HepG2 (cell line): ENCODE measurements around the gene CXXC5. TPM values are rescaled to one million over a fixed set of nuclear protein-coding genes. Genes with fewer than 3 reads are reported as not detected.
A peak's percentile ranks its signal among the peaks of the same experiment; 100 is the strongest.

ENCODE experiments used
- ARID3A ChIP-seq: IDR thresholded peaks from 2 replicates; pipeline ENCODE4 v1.6.1; 2012; ENCODE audit warnings: low read depth, low read length, improper control_type of control experiment
- CEBPG ChIP-seq: IDR thresholded peaks from 2 replicates; pipeline ENCODE4 v1.6.1; 2016
- HNRNPH1 ChIP-seq: fragments of 200-400 bp; formaldehyde crosslinking; optimal IDR thresholded peaks from 2 replicates; pipeline ENCODE3; 2017; ENCODE audit warnings: mild to moderate bottlenecking, low read depth, low read length
- IKZF4 ChIP-seq: sonication (generic); formaldehyde crosslinking; IDR thresholded peaks from 2 replicates; pipeline ENCODE4 v1.5.1; 2020; ENCODE audit warnings: borderline replicate concordance, mild to moderate bottlenecking, low read depth, missing genetic modification reagents; ENCODE audit errors: not compliant biosample characterization
- TARDBP ChIP-seq: sonication (generic); formaldehyde crosslinking; IDR thresholded peaks from 2 replicates; pipeline ENCODE4 v1.8.0; 2022; ENCODE audit warnings: mild to moderate bottlenecking, missing genetic modification reagents
- ZBTB33 ChIP-seq: sonication (generic); formaldehyde crosslinking; IDR thresholded peaks from 2 replicates; pipeline ENCODE4 v1.4.0; 2020; ENCODE audit warnings: missing genetic modification reagents
- ZKSCAN8 ChIP-seq: IDR thresholded peaks from 2 replicates; pipeline ENCODE4 v1.6.1; 2016; ENCODE audit warnings: borderline replicate concordance, missing genetic modification reagents, missing compliant biosample characterization
- ZNF280D ChIP-seq: sonication (generic); formaldehyde crosslinking; IDR thresholded peaks from 2 replicates; pipeline ENCODE4 v1.5.1; 2020; ENCODE audit warnings: mild to moderate bottlenecking, missing genetic modification reagents
- polyA plus RNA-seq, 8 experiments: library from polyadenylated mRNA; depleted of rRNA in 3 of 8; stranded (reverse) in 7 of 8; unstranded in 1 of 8; fragments of >200 nt; fragmentation: Illumina TruSeq in 4 of 8; extraction: Trizol in 4 of 8; gene quantifications; 2 replicates each; pipeline versions ENCODE4 v1.2.1 to v1.2.3, GENCODE V29; 2011 to 2016; ENCODE audit warnings: low read depth in 4 of 8, missing spikeins in 1 of 8, mixed read lengths in 1 of 8; ENCODE audit not compliant: insufficient read depth in 1 of 8
- total RNA-seq, 5 experiments: library from RNA; depleted of rRNA; stranded (reverse); fragments of >200 nt; fragmentation: Illumina TruSeq; extraction: Trizol; gene quantifications; 2 replicates each; pipeline ENCODE4 v1.2.3, GENCODE V29; 2016; ENCODE audit warnings: low read depth in 1 of 5
- TF ChIP-seq, protein P1 (sequence below): IDR thresholded peaks from 2 replicates; pipeline ENCODE4 v1.6.1; 2016; ENCODE audit warnings: low read depth, missing genetic modification reagents, missing compliant biosample characterization
- TF ChIP-seq, protein P2 (sequence below): sonication (generic); formaldehyde crosslinking; IDR thresholded peaks from 2 replicates; pipeline ENCODE4 v1.5.0; 2020; ENCODE audit warnings: mild to moderate bottlenecking, missing genetic modification reagents
- TF ChIP-seq, protein P3 (sequence below): sonication (generic); formaldehyde crosslinking; IDR thresholded peaks from 2 replicates; pipeline ENCODE4 v1.8.1; 2023; ENCODE audit warnings: mild to moderate bottlenecking, missing genetic modification reagents, borderline replicate concordance
- TF ChIP-seq, protein P4 (sequence below): sonication (generic); formaldehyde crosslinking; IDR thresholded peaks from 2 replicates; pipeline ENCODE4 v1.5.0; 2020; ENCODE audit warnings: mild to moderate bottlenecking, low read depth, missing genetic modification reagents, borderline replicate concordance

The CXXC5 gene
- total and polyA plus RNA-seq, 2 of the 13 experiments (the other 11 are each of a cell fraction or from before 2014, with no cell fraction given), result 32.3 to 33.0 TPM

DNA sequence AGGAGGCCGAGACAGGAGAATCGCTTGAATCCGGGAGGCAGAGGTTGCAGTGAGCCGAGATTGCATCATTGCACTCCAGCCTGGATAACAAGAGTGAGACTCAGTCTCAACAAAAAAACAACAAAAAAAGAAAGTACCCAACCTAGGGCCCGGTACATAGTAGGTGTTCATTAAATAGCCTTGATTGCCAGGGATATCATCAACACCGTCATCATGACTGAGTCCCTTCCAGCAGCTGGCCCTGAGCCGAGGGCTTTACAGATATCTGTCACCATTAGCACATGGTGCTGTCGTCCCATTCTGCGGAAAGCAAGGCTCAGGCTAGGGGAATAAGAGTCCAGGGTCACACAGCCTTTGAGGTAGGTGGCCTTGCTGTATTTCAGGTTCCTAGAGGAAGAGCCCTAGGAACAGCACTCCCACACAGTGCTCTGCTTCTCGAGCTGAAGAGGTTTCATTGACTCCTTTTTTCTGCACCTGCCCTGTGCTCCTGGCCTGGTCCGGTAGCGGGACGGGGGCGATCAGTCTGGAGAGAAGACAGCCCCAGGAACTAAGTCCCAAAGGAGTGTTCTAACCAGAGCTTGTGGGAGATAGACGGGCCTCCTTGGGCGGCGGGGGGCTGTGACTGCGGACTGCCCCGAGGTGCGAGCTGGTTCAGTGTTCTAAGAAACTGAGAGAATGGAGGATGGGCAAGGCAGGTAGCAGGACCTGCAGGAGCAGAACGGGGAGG lies 48.2 kb downstream of the CXXC5 start (continued):
- TF ChIP-seq, protein P1, sequence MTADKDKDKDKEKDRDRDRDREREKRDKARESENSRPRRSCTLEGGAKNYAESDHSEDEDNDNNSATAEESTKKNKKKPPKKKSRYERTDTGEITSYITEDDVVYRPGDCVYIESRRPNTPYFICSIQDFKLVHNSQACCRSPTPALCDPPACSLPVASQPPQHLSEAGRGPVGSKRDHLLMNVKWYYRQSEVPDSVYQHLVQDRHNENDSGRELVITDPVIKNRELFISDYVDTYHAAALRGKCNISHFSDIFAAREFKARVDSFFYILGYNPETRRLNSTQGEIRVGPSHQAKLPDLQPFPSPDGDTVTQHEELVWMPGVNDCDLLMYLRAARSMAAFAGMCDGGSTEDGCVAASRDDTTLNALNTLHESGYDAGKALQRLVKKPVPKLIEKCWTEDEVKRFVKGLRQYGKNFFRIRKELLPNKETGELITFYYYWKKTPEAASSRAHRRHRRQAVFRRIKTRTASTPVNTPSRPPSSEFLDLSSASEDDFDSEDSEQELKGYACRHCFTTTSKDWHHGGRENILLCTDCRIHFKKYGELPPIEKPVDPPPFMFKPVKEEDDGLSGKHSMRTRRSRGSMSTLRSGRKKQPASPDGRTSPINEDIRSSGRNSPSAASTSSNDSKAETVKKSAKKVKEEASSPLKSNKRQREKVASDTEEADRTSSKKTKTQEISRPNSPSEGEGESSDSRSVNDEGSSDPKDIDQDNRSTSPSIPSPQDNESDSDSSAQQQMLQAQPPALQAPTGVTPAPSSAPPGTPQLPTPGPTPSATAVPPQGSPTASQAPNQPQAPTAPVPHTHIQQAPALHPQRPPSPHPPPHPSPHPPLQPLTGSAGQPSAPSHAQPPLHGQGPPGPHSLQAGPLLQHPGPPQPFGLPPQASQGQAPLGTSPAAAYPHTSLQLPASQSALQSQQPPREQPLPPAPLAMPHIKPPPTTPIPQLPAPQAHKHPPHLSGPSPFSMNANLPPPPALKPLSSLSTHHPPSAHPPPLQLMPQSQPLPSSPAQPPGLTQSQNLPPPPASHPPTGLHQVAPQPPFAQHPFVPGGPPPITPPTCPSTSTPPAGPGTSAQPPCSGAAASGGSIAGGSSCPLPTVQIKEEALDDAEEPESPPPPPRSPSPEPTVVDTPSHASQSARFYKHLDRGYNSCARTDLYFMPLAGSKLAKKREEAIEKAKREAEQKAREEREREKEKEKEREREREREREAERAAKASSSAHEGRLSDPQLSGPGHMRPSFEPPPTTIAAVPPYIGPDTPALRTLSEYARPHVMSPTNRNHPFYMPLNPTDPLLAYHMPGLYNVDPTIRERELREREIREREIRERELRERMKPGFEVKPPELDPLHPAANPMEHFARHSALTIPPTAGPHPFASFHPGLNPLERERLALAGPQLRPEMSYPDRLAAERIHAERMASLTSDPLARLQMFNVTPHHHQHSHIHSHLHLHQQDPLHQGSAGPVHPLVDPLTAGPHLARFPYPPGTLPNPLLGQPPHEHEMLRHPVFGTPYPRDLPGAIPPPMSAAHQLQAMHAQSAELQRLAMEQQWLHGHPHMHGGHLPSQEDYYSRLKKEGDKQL (CRISPR knock-in tag), result no peak; the same call in 1 of the 2 replicates
- TF ChIP-seq ZKSCAN8 (CRISPR knock-in tag), result no peak
- TF ChIP-seq, protein P2, sequence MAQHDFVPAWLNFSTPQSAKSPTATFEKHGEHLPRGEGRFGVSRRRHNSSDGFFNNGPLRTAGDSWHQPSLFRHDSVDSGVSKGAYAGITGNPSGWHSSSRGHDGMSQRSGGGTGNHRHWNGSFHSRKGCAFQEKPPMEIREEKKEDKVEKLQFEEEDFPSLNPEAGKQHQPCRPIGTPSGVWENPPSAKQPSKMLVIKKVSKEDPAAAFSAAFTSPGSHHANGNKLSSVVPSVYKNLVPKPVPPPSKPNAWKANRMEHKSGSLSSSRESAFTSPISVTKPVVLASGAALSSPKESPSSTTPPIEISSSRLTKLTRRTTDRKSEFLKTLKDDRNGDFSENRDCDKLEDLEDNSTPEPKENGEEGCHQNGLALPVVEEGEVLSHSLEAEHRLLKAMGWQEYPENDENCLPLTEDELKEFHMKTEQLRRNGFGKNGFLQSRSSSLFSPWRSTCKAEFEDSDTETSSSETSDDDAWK, result no peak
- TF ChIP-seq ZNF280D, result no peak
- no peak for TF ChIP-seq HNRNPH1
- no peak for TF ChIP-seq ZBTB33 (CRISPR knock-in tag)
- no peak for TF ChIP-seq ARID3A
- TF ChIP-seq TARDBP (CRISPR knock-in tag), result 0 out of 2 replicates have a peak, but pooled peaks have one; percentile 8
- TF ChIP-seq, protein P3, sequence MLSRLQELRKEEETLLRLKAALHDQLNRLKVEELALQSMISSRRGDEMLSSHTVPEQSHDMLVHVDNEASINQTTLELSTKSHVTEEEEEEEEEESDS, result no peak
- no peak for TF ChIP-seq IKZF4
- peak; percentile 66 for TF ChIP-seq CEBPG (CRISPR knock-in tag)
- TF ChIP-seq, protein P4, sequence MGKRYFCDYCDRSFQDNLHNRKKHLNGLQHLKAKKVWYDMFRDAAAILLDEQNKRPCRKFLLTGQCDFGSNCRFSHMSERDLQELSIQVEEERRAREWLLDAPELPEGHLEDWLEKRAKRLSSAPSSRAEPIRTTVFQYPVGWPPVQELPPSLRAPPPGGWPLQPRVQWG, result no peak
